ENCODE data around the gene TRPC6. TPM values are rescaled to one million over a fixed set of nuclear protein-coding genes. Genes with fewer than 3 reads are reported as not detected.

Gene TRPC6
- total RNA-seq, 1 experiment from 2014 or later = not detected

DNA sequence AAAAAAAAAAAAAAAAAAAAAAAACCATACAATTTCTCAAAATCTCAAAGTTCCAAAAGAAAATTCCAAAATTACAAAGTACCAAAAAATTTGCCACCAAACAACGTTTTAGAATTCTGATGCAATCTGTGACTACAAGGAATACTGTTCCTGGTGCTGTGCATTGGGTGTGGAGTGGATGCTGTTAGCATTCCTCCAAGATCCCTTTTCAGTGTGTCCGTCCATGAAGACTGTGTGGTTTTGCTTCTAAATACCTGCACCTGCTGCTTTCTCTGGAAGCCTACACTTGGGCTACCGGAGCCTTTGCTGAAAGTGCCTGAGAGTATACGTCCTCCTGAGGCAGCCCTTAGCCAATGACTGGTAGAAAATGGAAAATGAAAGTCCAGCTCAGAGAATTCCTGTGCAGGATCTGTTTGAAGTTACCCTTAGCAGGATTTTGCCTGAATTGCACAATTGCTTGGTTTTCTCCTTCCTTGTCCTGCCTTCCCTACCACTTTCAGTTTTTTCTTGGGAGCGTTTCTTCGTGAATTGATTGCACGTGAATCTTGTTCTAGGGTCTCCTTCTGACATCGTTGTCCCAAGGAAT is 140.8 kb downstream of the TRPC6 start:
- POLR2A ChIA-PET (ENCODE audit: unreplicated experiment) = no interaction called here

DNA sequence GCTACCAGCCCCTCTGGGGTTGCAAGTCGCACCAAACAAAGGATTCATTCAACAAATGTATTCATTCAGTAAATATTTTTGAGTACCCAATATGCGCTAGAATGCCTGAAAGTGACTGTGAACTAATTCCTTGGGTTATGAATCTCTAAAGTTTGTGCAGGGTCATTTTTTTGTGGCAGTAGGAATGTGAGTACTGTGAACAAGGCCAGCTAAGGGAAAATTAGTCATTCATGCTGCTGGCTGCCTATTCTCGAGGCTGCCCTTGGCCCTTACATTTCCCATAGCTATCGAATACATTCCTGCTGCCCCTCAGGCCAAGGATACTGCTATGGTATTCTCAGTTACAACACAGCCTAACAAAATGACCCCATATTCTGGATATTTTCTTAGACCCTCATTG is 141.6 kb downstream of the TRPC6 start:
- ChIA-PET CTCF (no interaction called here), POLR2A (ENCODE audit: unreplicated experiment) (no interaction called here)
- Histone ChIP-seq H3K9me3 (ENCODE audit: insufficient read depth, low read depth) (no peaks in the 10 kb centered on the region), H3K36me3 (ENCODE audit: low read depth) (no peaks in the 10 kb centered on the region), H3K9me2 (ENCODE audit: insufficient read depth) (no peaks in the 10 kb centered on the region), H3K27me3 (ENCODE audit: insufficient read depth, low read depth) (no peaks in the 10 kb centered on the region), H3K79me2 (ENCODE audit: low read depth) (no peaks in the 10 kb centered on the region), H3K4me3 (no peak overlapping the region), H2AFZ (no peak overlapping the region), H3K4me1 (replicated peaks; ENCODE audit: insufficient read depth) (no peaks in the 10 kb centered on the region), H3F3A (ENCODE audit: insufficient read depth, low read depth) (no peaks in the 10 kb centered on the region), H3K4me2 (no peak overlapping the region), H3K27ac (no peak overlapping the region), H4K20me1 (ENCODE audit: insufficient read depth) (no peaks in the 10 kb centered on the region)
- DNase-seq = no peak
- TF ChIP-seq, protein P1, sequence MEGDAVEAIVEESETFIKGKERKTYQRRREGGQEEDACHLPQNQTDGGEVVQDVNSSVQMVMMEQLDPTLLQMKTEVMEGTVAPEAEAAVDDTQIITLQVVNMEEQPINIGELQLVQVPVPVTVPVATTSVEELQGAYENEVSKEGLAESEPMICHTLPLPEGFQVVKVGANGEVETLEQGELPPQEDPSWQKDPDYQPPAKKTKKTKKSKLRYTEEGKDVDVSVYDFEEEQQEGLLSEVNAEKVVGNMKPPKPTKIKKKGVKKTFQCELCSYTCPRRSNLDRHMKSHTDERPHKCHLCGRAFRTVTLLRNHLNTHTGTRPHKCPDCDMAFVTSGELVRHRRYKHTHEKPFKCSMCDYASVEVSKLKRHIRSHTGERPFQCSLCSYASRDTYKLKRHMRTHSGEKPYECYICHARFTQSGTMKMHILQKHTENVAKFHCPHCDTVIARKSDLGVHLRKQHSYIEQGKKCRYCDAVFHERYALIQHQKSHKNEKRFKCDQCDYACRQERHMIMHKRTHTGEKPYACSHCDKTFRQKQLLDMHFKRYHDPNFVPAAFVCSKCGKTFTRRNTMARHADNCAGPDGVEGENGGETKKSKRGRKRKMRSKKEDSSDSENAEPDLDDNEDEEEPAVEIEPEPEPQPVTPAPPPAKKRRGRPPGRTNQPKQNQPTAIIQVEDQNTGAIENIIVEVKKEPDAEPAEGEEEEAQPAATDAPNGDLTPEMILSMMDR (conservative IDR thresholded peaks at IDR 0.05) = no peak
- TF ChIP-seq EZH2 (IDR thresholded peaks at IDR 0.05; ENCODE audit: low read depth) = no peak
- intact Hi-C loops (cut with micrococcal nuclease; ENCODE audit: unreplicated experiment) = no loop called here
- BruUV-seq (replicated peaks) = no TSS peak

More for the DNA sequence above, 140.8 kb downstream of the TRPC6 start:
- Histone ChIP-seq H3K9me3 (ENCODE audit: insufficient read depth, low read depth) (no peaks in the 10 kb centered on the region), H3K79me2 (ENCODE audit: low read depth) (no peaks in the 10 kb centered on the region), H3K4me3 (no peak overlapping the region), H4K20me1 (ENCODE audit: insufficient read depth) (no peaks in the 10 kb centered on the region), H3K9me2 (ENCODE audit: insufficient read depth) (no peaks in the 10 kb centered on the region), H3K4me2 (peak overlapping the region; percentile 8; the same call in 1 of the 2 replicates), H3K27ac (no peak overlapping the region), H3K27me3 (ENCODE audit: insufficient read depth, low read depth) (no peaks in the 10 kb centered on the region), H2AFZ (0 out of 2 replicates have a peak overlapping the region, but pooled peaks have one; percentile 22), H3K36me3 (ENCODE audit: low read depth) (no peaks in the 10 kb centered on the region), H3F3A (ENCODE audit: insufficient read depth, low read depth) (no peaks in the 10 kb centered on the region), H3K4me1 (replicated peaks; ENCODE audit: insufficient read depth) (no peaks in the 10 kb centered on the region)
- no TSS peak for BruUV-seq (replicated peaks)
- TF ChIP-seq, protein P1 (conservative IDR thresholded peaks at IDR 0.05) = no peak
- CTCF ChIA-PET = no interaction called here
- intact Hi-C loops (cut with micrococcal nuclease; ENCODE audit: unreplicated experiment) = no loop called here
- no peak for DNase-seq

DNA sequence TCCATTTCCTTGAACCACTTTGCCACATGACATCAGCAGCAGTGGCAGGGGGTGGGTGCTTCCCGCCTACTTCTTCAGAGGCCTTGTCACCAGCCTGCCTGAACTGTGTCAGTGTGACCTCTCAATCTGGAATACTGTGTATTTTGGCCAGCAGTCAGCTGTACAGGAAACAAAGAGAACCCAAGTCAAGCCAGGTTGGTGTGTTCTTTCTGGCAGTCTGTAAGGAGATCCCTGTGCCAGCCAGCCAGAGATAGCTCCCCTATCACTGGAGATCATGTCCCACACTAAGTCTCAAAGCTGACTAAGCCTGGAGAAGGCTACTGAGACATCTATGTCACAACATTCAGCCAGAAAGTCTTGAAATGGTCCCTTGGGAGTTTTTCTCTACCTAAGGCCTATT is 142.1 kb downstream of the TRPC6 start:
- H3K27me3 ChIP-seq (ENCODE audit: insufficient read depth, low read depth) = no peaks in the 10 kb centered on the region
- POLR2A ChIA-PET (ENCODE audit: unreplicated experiment) = no interaction called here

More for the DNA sequence above, 142.1 kb downstream of the TRPC6 start:
- H3K4me3 ChIP-seq = no peak overlapping the region
- no peaks in the 10 kb centered on the region for H3K9me2 ChIP-seq (ENCODE audit: insufficient read depth)
- H3K9me3 ChIP-seq (ENCODE audit: insufficient read depth, low read depth) = no peaks in the 10 kb centered on the region
- no peaks in the 10 kb centered on the region for H3F3A ChIP-seq (ENCODE audit: insufficient read depth, low read depth)
- no peak for DNase-seq
- H3K27ac ChIP-seq = no peak overlapping the region
- no peaks in the 10 kb centered on the region for H4K20me1 ChIP-seq (ENCODE audit: insufficient read depth)
- no peak overlapping the region for H3K4me2 ChIP-seq
- no peaks in the 10 kb centered on the region for H3K4me1 ChIP-seq (replicated peaks; ENCODE audit: insufficient read depth)
- no peaks in the 10 kb centered on the region for H3K79me2 ChIP-seq (ENCODE audit: low read depth)
- CTCF ChIA-PET = no interaction called here
- no peak overlapping the region for H2AFZ ChIP-seq
- BruUV-seq (replicated peaks) = no TSS peak
- intact Hi-C loops (cut with micrococcal nuclease; ENCODE audit: unreplicated experiment) = no loop called here
- TF ChIP-seq, protein P1 (conservative IDR thresholded peaks at IDR 0.05) = no peak
- TF ChIP-seq EZH2 (IDR thresholded peaks at IDR 0.05; ENCODE audit: low read depth) = no peak
- H3K36me3 ChIP-seq (ENCODE audit: low read depth) = no peaks in the 10 kb centered on the region

All from PC-9 (cell line).